Posterior vena cava (tissue), 2 donors: ENCODE results near the gene TCERG1. TPM values are rescaled to one million over a fixed set of nuclear protein-coding genes. Genes with fewer than 3 reads are reported as not detected.
A peak's percentile ranks its signal among the peaks of the same experiment; 100 is the strongest.

Source experiments
- DNase-seq: peaks from one replicate; pipeline ENCODE4 v3.0.0-alpha.2; 2020; ENCODE audit warnings: low spot score
- intact Hi-C, 2 donors: fragments of 100-400 bp; cut with DNase I; formaldehyde crosslinking; loops; one replicate each; pipeline versions ENCODE4 v1.14.1 to v1.14.2; 2022 to 2023
- total RNA-seq, 2 donors: library from RNA; stranded (reverse); fragmentation: NEBNext Ultra II Directional; extraction: Animal tissue kit (Norgen Biotek cat#: 25700); gene quantifications; one replicate each; pipeline ENCODE4 v1.2.1, GENCODE V29; 2021
- donor health status: DM: yes; HTN: yes; CAD: no.
- donor health status: DM: yes; HTN: yes; CAD: no.

TCERG1 gene
- total RNA-seq, 2 donors from 2014 or later, result 41.7 to 49.9 TPM

DNA sequence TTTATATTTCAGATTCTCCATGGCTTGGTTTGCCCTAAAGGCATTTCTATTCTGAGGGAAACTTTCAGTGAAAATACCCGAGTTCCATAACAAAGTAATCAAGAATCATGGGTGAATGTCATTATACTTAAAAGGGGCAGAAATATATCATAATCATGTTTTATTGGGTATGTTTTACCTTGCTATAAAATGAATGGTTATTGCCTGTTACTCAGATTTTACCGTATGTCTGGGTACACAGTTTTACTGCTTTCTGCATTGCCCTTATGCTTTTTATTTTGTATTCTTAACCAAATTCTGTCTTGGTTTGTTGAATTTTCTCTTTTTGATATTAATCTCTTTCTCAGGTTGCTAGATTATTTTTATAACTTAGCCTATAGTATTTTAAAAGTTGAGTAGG is 66.3 kb downstream of the TCERG1 start:
- intact Hi-C loops, result no loop called here
- no peak for DNase-seq

DNA sequence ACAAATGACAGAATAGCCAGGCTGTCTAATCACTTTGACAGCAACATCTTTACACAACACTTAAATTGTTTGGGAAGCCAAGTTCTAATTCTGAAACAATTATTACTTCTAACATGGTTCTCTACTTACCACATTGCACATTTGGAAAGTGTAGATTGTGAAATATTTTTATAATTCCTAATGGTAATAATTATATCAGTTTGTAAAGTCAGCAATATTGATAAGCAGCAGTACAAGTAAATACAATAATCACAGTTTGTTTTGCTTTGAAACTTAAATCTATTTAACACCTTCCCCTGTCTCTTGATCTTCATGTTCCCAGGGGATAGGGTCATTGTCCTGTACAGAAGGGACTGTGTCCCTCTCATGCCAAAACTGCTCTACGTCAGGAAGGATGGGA is 67.4 kb downstream of the TCERG1 start:
- intact Hi-C loops, result no loop called here
- no peak for DNase-seq

DNA sequence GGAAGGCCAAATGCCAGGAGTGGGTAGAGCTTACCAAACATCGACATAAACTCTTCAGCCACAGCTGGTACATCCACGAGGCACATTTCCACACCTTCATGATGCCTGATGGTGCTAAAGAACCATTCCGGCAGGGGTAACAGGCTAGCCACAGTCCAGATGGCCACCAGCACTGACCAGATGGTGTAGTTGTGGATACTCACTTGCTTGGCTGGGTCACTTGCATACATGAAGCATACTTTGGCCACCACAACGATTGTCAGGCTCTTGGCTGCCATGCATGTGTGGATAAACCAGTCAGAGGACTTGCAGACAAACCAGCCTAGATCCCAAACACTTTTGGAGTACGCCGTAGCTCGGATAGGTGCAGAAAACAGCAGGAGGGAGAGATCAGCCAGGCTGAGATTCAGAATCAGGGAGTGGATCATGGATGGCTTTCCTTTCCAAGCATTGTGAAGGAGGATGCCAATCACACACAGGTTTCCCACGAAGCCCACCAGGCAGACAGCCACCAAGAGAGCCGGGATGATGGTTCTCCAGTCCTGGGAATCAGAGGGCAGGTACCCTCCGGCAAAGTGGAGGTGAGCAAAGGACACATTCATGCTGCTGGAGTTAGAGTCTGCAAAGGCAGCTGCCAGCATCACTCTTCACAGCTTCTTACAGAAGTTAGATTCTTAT is 68.5 kb downstream of the TCERG1 start:
- intact Hi-C loops, result no loop called here
- DNase-seq, result no peak

DNA sequence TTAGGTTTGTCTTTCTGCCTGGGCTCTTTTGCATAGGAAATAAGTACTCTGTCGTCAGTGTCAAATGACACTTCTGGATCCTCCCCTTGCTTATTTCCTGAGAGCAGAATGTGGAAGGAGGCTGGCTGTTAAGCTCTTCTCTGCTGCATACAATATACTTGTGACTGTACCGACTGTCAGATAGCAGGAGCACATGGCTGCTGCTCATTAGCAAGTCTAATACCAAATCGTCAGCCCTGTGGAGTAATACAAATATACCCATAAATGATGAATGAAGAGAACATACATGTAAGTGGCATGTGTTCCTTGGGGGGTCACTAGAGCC is 69.0 kb downstream of the TCERG1 start, which contains the start of gene GPR151:
Gene GPR151, minus strand, starts transcription at position 40 of the 325 bp plus-strand sequence. CDS start 77 bp downstream, outside the sequence.
- DNase-seq, result no peak
- intact Hi-C loops, result no loop called here

DNA sequence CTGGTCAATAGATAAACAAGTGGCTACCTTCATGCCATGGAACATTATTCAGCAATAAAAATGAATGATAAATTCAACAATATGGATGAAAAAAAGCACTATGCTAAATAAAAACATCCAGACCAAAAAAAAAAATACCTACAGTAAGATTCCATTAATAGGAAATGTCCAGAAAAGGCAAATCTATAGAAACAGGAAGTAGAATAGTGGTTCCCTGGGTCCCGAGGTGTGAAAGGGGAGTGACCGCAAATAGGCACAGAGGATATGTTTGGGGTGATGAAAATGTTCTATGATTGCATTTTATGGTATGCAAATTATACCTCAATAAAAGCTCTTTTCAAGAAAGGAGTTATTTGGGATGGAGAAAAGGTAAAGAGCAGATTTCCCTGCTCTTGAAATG is 72.4 kb downstream of the TCERG1 start:
- no peak for DNase-seq
- intact Hi-C loops, result no loop called here

DNA sequence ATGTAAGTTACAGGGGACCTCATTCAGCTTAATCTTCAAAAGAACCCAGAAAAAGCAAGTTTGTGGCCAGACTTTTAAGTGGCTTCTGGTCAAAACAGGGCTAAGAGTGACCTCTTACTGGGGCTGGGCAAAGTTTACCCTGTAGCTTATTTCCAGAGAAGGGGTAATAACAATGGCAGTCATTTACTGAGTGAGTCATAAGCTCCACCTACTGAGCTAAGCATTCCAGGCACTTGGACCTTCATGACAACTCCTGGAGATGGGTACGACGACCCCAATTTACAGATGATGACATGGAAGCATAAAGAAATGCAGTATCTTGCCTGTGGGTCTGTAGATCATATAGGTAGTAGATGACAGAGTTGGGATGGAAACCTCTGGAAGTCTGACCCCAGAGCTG is 73.6 kb downstream of the TCERG1 start:
- intact Hi-C loops, result no loop called here
- DNase-seq, result no peak

DNA sequence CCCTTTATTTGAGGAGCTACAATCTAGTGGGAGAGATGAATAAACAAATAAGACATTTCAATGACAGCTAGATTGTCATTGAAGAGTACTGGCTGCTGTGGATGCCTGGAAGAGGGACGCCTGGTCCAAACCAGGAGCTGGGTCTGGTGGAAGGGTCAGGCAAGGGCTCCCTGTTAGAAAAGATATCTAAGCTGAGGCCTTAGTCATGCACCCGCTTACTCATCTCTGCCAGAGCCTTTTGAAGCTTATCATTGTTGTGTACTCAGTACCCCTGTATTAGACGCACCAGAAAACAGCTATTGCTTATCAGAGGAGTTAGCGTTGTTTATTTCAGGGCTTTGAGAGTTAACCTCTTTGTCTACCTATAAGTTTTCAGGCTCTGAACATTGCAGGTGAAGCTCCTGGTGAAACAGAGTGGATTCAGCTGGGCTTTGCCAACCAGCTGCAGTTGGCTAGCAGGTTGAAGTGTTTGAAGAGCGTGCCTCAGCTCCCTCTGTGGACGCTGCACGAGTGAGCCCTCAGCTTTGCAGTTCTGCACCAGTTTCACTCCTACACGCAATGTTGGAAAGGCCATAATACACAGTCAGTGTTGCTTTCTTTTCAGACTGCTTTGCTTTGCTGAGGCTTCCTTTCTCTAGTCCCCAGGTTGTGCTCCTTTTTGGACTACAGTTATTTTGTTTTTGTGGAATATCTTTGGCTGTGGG is 74.4 kb downstream of the TCERG1 start:
- intact Hi-C loops, result no loop called here
- DNase-seq, result no peak

DNA sequence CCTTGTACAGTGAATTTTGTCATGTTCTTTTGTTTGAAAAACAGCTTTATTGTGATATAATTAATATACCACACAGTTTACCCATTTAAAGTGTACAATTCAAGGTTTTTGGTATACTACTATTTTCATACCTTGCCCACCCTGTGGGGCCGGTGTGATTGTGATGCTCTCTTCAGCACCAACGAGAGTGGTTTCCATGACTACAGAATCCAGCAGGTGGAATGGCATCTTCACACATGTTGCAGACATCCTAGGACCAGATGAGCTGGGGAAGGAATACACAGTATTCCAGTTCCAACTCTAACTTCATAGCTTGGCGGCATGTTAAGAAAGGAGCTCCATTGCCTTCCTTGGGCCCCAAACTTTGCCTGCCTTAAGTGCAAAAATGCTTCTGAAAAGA is 76.6 kb downstream of the TCERG1 start:
- intact Hi-C loops, result no loop called here
- no peak for DNase-seq

DNA sequence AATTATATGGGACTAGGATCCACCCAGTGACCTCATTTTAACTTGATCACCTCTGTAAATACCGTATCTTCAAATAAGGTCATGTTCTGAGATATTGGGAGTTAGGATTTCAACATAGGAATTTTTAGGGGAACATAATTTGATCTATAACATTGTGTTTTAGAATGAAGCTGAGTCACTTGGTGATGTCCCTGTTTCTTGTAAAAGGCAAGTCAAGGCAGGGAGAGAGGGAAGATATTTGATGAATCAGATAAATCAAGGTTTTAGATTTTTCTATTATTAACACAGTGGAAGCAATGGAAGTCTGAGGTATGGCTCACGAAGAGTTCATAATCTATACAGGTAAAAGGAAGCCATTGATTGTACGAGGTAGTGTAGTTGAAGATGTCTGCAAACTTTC is 80.7 kb downstream of the TCERG1 start:
- intact Hi-C loops, result no loop called here
- no peak for DNase-seq

DNA sequence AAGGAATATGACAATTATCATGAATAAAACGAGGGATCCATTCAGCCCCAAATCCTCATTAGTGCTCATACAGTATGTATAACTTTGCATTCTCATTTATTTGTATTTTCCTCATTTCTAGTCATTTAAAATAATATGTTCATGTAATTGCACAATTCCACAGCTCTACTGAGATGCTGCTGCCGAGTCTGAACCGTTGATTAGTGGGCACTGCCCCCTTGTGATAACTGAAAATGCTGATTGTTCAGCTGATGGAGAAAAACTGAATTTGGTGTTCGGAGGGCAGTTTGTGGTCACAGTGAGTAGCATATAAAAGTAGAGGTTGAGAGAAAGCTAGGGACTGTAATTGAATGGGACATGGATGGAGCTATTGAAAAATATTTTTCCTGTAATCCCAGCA is 81.1 kb downstream of the TCERG1 start:
- intact Hi-C loops, result no loop called here
- DNase-seq, result no peak

DNA sequence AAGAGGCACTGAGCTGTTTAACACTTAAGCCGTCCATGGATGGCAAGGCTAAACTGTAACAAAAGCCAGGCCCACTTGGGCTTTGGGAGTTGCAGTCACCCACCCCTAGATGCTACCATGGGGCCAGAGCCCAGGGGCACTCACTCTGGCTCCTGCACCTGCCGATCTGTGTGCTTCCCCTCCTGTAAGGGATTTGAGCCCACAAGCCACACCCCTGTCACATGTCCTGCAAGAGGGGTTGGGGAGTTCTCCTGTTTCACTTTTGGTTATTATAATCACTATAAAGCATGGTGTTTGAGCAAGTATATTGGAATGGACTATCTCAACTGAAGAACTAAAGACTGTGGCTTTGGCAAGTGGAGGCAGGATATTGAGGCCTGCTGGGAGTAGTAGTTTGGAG is 82.9 kb downstream of the TCERG1 start:
- no peak for DNase-seq
- intact Hi-C loops, result loop anchor here in 1 of 2 donors (5.0 kb wide), 1 partner anchor 657 kb away; no protein-coding TSS in a partner anchor

DNA sequence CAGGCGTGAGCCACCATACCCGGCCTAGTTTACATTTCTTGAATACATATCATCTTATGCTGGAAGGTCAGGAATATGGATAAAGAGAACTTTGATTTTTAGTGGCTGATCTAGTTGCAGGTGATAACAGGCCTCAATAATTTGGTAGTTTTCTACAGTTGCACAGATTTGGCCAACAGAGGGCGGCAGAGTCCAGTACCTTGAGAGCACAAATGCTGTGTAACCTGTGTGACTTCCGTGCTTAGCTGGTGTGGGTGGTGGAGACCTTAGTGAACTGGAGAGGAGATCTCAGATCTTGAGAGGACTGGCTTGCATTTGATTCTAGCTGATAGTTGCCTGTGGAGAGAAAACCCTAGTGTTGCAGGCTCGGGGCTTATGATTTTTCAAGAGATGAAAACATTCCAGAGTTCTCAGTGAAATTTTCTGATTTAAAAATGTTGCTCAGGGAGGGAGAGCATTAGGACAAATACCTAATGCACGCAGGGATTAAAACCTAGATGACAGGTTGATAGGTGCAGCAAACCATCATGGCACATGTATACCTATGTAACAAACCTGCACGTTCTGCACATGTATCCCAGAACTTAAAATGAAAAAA is 86.2 kb downstream of the TCERG1 start:
- intact Hi-C loops, result loop anchor here in 1 of 2 donors (5.0 kb wide), 1 partner anchor 654 kb away; no protein-coding TSS in a partner anchor
- peak; percentile 84 for DNase-seq

DNA sequence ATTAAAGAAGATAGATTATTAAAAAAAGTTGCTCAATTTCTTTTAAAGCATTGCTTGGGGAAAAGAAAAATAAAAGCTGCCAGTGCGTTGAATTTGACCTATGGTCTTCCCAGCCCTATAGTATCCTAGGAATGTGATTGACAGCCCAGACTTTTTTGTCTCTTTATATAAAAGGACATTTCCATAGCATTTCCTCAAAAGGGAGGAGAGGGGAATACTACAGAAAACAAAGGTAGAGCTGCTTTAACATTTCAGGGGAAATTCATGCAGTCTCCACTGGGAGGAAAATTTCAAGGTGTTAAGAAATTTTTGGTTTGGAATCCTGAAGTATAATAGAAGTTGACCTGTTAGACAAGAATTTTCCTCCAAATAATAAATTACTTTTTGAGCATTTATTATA is 86.7 kb downstream of the TCERG1 start:
- no peak for DNase-seq
- intact Hi-C loops, result loop anchor here in 1 of 2 donors (5.0 kb wide), 1 partner anchor 653 kb away; no protein-coding TSS in a partner anchor

DNA sequence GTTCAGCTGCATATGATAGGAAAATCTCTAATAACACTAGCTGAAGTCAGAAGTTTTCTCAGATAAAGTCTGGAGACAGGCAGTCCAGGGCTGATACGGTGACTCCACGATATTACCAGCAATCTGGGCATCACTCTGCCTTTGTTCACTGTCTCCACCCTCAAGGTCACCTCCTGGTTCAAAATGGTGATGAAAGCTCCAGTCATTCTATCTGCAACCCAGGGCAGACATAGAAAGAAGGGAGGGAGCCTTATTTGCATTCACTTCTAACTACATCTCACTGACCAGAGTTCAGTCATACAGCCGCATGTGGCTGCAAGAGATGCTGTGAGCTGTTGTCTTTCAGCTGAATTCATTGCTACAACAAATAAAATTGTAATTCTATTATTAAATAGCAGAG is 91.3 kb downstream of the TCERG1 start:
- intact Hi-C loops, result no loop called here

DNA sequence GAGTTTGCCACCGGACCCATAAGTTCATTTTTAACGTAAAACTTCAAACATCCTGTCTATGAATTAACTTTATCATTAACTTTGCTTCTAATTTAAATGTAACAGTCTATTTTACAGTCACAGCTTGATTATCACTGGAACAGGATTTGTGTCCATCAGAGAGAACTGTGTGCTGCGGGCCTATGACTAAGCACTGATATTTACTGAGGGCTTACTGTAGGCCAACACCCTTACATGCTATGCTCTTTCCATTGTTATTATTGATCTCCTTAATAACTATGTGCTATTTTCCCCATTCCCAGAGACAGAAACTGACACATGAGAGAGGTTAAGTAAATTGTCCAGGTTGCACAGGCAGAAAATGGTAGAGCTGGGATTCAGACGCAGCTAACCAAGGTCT is 92.8 kb downstream of the TCERG1 start:
- DNase-seq, result no peak
- intact Hi-C loops, result loop anchor here (5.0 kb wide), 2 partner anchors 427 to 647 kb away; no protein-coding TSS in a partner anchor

More for the DNA sequence above, 91.3 kb downstream of the TCERG1 start:
- DNase-seq, result no peak

DNA sequence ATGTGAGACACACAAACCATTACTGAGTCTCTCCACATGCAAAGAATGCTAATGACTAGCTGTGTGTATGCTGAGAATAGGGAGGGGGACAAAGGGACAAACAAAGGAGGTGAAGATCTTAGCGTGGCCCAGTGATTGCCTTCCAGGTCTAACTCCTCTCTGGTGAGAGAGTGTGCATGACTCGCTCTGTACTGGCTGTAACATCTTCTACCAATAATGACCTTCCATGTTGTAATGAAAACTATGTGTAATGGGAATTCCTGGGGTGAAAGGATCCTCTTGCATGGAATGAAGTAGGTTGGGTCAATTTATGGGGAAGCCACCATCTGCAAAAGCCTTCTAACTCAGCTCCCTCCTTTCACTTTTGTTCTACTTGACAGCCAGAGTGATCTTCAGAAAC is 93.3 kb downstream of the TCERG1 start:
- intact Hi-C loops, result loop anchor here (5.0 kb wide), 2 partner anchors 427 to 647 kb away; no protein-coding TSS in a partner anchor
- no peak for DNase-seq

DNA sequence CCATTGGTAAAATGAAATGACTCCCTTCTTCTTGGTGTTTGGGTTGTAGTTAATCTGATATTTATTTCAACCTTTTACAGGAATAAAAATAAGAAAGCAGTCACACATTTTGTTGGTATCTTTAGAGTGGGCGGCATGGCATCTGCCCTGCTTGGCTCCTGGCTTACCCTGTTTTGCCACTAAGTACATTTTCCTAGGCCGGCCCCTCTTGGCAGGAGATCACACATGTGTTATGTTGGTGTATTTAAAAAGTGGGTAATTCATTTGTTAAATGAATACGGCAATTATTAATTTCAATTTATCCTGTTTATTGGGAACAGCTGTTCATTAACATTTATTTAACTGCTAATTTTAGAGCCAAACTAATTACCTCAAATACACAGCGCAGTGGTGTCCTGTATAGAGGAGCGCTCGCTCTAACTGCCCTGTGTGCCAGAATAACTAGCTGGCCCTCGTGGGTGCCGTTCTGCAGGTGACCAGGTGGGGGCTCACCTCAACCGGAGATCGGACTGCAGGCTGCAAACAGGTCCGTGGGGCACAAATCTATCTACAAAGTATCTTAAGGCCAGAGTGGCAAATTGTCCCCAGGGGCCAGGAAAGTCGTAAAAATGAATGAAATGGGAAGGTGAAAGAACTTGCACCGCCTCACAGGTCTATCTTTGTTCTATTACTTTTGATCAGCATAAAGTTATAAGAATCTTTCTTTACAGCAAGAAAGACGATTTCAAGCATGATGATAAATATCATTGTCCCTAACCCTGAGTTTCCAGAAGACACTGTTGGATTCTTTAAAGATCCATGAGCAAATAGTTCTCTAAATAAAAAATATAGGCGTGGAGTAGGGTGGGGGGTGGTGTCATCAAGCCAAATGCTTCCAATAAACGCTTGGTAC is 95.1 kb downstream of the TCERG1 start:
- DNase-seq, result peak; percentile 91
- intact Hi-C loops, result loop anchor here (5.0 kb wide), 2 partner anchors 425 to 645 kb away; no protein-coding TSS in a partner anchor

DNA sequence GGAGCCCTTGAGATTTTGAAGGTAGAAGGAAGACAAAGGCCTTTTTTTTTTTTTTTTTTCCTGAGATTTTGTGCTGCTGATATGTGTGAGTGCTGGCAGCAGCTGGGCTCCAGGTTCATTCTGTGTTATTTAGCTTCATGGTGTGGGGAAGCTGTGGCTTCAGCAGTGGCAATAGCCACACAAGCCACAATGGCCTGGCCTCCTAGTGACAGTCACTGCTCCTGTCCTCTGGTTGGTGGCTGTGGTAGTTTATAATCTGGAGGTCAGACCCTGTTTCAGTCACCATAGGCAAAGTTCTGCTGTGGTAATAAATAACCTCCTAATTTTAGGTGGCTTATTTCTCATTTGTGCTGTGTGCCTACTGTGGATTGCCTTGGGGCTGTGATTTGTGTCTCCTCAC is 97.1 kb downstream of the TCERG1 start:
- intact Hi-C loops, result loop anchor here (5.0 kb wide), 2 partner anchors 423 to 643 kb away; no protein-coding TSS in a partner anchor
- DNase-seq, result no peak

DNA sequence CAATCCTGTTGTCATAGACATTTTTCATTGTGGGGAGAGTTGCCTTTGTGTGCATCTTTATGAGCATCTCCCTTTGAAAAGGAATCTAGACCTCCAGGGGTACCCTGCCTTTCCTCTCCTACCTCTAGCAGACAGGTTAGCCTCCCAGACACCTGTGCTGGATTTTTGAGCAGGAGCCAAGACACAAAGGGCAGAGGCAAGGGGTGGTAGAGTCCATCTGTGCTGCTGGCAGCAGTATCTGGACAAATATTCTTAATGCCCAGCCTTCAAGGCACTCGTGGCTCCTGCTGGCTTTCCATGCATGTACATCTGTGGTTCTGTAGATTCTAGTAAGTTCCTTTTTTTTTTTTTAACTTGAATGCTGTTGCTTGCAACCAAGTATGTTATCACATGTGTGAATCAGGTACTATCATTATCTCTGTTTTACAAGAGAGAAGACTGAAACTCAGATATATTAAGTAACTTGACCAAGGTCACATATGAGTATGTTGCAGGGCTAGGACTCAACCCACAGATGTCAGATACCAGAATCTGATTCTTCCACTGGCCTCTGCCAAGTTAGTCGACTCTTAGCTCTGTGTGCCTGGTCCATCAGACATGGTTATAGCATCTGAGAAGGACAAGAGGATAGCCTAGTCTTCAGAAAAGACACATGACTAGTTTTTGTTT is 101.8 kb downstream of the TCERG1 start:
- DNase-seq, result no peak
- intact Hi-C loops, result no loop called here
